NB4 (cell line): ENCODE measurements around the gene RELT.

Source experiments
- DNase-seq: peaks from one replicate; pipeline ENCODE4 v3.0.0; 2010; ENCODE audit warnings: low read depth
- H3K4me3 ChIP-seq: one replicate; pipeline ENCODE4 v1.5.1; 2011; ENCODE audit warnings: mild to moderate bottlenecking, low read depth, low read length, moderate library complexity
- CTCF ChIP-seq: IDR thresholded peaks from one replicate; pipeline ENCODE4 v1.5.1; 2012; ENCODE audit warnings: low read depth, low read length
- MAX ChIP-seq: IDR thresholded peaks from 2 replicates; pipeline ENCODE4 v1.6.1; 2011; ENCODE audit warnings: low read depth, low read length
- MYC ChIP-seq: IDR thresholded peaks from 2 replicates; pipeline ENCODE4 v1.6.1; 2011; ENCODE audit warnings: low read depth, low read length
- POLR2A ChIP-seq: IDR thresholded peaks from 2 replicates; pipeline ENCODE4 v1.6.1; 2011; ENCODE audit warnings: mild to moderate bottlenecking; ENCODE audit not compliant: insufficient read length; ENCODE audit errors: extremely low read depth

The RELT gene

GRCh38 chr11:73353422-73353821 lies 22.8 kb upstream of the RELT start:
- no peak for TF ChIP-seq MYC
- no peak for TF ChIP-seq MAX
- no peak for TF ChIP-seq POLR2A
- TF ChIP-seq CTCF = no peak
- no peak for DNase-seq
- H3K4me3 ChIP-seq = no peak overlapping the region

GRCh38 chr11:73355109-73355508 lies 21.1 kb upstream of the RELT start:
- no peak overlapping the region for H3K4me3 ChIP-seq
- TF ChIP-seq MAX (no peak), MYC (no peak), CTCF (no peak), POLR2A (no peak)

GRCh38 chr11:73356979-73357860 lies 19.0 kb upstream of the RELT start:
- TF ChIP-seq MAX (no peak), POLR2A (no peak)
- H3K4me3 ChIP-seq = no peak overlapping the region
- DNase-seq = no peak

More at GRCh38 chr11:73355109-73355508, 21.1 kb upstream of the RELT start:
- no peak for DNase-seq

GRCh38 chr11:73358071-73358470 lies 18.1 kb upstream of the RELT start:
- no peak for DNase-seq
- no peak overlapping the region for H3K4me3 ChIP-seq
- TF ChIP-seq MYC = no peak
- TF ChIP-seq MAX = no peak
- no peak for TF ChIP-seq CTCF
- TF ChIP-seq POLR2A = no peak

GRCh38 chr11:73359341-73359740 lies 16.9 kb upstream of the RELT start:
- DNase-seq = no peak
- no peak overlapping the region for H3K4me3 ChIP-seq
- TF ChIP-seq MAX (no peak), CTCF (no peak), POLR2A (no peak), MYC (no peak)

- TF ChIP-seq MYC (no peak), CTCF (peak; percentile 83)
- H3K4me3 ChIP-seq = no peak overlapping the region
- peak; percentile 59 for DNase-seq
These were observed 16.1 kb upstream of the RELT start for GRCh38 chr11:73359930-73360742.
